Cardiac fibroblast (primary cell): ENCODE results near the gene CDH13.

Source experiments
- DNase-seq, 2 donors: peaks; one replicate each; pipeline versions ENCODE4 v3.0.0 to v3.0.0-alpha.2; 2010; ENCODE audit warnings: low read depth in 2 of 2
- H3K4me3 ChIP-seq, 2 donors: replicated peaks in 1 of 2; 1 replicate in 1 of 2; 2 replicates in 1 of 2; pipeline ENCODE4 v1.5.1; 2011; ENCODE audit warnings: low read depth in 2 of 2, low read length in 2 of 2, mild to moderate bottlenecking in 2 of 2, moderate library complexity in 1 of 2
- TF ChIP-seq, protein P1 (sequence below): IDR thresholded peaks from one replicate; pipeline ENCODE4 v1.5.1; 2011; ENCODE audit warnings: low read depth, mild to moderate bottlenecking, low read length, inconsistent platforms

CDH13 gene

DNA sequence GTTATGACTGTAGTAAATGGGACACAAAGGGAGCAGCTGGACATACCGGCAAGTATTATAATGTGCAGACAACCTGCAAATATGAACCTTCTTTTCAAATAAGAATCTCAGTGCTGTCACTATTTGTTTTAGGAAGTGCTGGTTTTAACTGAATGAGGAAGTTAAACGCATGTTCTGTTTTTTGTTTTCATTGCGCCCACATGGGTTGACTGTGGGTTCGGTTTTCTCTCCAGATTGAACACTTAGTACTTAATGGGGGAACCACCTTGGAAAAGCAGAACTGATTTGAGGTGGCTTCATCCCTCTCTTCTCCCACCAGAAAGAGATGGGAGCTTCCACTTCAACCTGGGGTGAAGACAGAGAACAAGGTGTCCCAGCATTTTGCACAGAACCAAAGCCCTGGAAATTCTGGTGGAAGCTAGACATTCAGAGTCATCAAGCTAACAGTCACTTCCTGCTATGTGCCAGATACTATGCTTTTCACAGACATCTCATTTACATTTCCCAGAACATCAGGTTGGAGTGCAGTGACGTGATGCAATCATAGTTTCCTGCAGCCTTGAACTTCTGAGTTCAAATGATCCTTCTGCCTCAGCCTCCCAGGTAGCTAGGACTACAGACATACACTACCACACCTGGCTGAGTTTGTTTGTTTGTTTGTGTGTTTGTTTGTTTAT lies 149.8 kb downstream of the CDH13 start:
- DNase-seq = peak in 1 of 2 donors; percentile 35
- H3K4me3 ChIP-seq = no peak overlapping the region
- TF ChIP-seq, protein P1, sequence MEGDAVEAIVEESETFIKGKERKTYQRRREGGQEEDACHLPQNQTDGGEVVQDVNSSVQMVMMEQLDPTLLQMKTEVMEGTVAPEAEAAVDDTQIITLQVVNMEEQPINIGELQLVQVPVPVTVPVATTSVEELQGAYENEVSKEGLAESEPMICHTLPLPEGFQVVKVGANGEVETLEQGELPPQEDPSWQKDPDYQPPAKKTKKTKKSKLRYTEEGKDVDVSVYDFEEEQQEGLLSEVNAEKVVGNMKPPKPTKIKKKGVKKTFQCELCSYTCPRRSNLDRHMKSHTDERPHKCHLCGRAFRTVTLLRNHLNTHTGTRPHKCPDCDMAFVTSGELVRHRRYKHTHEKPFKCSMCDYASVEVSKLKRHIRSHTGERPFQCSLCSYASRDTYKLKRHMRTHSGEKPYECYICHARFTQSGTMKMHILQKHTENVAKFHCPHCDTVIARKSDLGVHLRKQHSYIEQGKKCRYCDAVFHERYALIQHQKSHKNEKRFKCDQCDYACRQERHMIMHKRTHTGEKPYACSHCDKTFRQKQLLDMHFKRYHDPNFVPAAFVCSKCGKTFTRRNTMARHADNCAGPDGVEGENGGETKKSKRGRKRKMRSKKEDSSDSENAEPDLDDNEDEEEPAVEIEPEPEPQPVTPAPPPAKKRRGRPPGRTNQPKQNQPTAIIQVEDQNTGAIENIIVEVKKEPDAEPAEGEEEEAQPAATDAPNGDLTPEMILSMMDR = no peak

DNA sequence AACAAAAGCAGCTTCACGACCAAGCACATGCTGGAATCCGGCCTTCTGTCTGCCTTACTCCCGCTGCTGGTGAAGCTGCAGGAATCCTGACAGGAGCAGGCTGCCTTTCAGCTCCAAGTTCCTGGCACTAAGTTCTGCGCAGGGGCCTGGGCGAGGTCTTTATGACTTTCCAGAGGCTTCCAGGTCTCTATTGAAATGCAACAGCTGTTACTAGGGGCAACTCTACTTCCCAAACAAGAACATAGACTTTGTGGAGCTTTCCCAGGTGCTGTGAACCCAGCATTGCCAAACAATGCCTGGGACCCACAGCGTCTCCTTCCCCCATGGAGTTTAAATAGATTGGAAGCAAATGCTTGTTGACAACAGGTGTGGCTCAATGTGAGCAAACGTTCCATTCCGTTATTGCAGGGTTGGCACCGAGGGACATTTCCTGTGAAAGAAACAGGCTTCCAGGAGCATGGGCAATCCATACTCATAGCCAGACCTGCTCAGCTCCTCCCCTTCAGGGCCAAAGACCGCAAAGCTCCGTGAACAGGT lies 156.0 kb downstream of the CDH13 start:
- H3K4me3 ChIP-seq = no peak overlapping the region
- TF ChIP-seq, protein P1 = no peak
- DNase-seq = peak in 1 of 2 donors; percentile 24

DNA sequence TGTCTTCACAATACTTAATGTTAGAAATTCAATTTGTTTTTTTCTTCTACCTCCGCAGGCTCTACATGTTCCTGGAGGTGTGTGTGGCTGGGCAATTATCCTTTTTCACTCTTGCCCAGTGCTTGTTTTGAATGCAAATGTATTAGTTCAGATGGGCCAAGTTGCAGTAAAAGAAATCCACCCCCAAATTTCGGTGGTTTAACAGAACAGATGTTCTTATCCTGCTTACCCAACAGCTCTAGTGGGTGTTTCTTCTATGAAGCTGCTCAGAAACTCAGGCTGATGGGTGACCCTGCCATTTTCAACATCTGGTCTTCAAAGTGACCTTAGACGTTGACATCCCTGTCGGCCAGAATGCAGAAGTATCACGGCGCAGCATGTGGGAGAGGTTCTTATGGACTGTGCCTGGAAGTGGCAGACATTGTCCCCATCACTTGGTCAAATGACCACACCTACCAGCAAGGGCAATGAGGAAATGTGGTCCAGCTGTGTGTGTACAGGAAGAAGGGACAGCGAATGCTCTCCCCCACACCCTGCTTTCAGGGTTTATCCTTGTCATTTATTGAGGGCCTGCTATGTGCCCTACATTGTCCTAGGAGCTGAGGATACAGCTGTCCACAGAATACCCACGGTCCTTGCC lies 157.3 kb downstream of the CDH13 start:
- no peak for DNase-seq
- TF ChIP-seq, protein P1 = no peak
- H3K4me3 ChIP-seq = no peak overlapping the region

DNA sequence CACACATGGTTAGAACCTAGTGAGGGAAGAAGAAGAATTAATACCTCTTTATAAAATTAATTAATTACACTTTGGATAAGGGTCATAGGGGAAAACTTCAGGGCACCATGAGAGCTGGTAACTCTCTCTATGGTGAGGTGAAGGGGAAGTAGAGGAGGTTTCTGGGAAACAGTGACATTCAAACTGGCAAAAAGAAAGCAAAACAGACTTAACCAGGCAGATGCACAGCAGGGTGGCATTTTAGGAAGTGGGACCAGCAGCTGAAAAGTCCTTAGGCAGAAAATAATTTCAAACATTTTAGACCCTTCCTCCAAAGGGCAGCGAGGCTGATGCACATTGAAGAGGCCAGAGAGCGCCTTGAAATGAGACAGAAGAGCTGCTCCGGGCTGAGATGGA lies 157.8 kb downstream of the CDH13 start:
- TF ChIP-seq, protein P1 = no peak
- no peak for DNase-seq
- no peak overlapping the region for H3K4me3 ChIP-seq

DNA sequence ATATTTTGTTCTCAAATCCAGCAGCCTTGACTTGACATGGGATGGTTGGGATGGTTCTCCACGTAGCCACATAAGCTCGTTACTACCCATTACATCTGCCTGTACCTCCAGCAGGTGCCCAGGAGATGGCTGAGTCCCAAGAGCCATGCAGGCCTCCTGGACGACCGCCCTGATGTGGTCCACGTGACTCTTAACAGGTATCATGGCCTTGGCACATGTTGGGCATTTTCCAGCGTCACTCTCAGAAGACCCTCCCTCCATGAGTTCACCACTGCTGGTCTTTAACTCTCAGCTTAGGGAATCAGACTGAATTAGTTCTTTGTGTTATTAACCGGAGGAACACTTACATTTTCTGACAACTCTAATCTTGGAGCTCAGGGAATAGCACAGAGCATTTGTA lies 161.5 kb downstream of the CDH13 start:
- no peak overlapping the region for H3K4me3 ChIP-seq
- no peak for DNase-seq
- TF ChIP-seq, protein P1 = no peak

DNA sequence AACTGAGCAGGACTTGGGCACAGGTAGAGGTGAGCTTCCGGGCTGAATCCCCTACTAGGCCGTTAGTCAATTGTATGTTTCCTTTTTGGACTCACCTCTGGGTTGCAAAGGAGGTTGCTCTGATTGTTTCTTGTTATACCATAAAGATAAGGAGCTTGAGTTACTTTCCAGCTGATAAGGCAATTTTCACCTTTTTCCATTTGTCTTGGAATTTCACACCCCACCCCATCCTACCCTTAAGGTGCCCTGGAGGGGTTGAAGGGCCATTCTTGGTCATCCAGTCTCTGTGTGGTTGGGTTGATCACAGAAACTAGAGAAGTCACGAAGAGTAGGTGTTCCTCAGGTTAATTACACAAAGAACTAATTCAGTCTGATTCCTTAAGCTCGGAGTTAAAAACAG lies 162.2 kb downstream of the CDH13 start:
- H3K4me3 ChIP-seq = no peak overlapping the region
- no peak for DNase-seq
- TF ChIP-seq, protein P1 = no peak
